Stimulated activated CD8-positive, alpha-beta memory T cell treated with anti-CD3 and anti-CD28 coated beads, Interleukin-7, amount 100 ng/mL, for 24 hours (primary cell): Measurements from ENCODE around the gene SMYD3.
"Not testable (repeated sequence)": the region's sequence is repeated elsewhere in the genome, so short reads cannot be mapped to it uniquely, and the experiment has no call there.

ENCODE experiments used
- DNase-seq: peaks from one replicate; pipeline ENCODE4 v3.0.0-alpha.2; 2020; ENCODE audit warnings: low read depth

Gene SMYD3

DNA sequence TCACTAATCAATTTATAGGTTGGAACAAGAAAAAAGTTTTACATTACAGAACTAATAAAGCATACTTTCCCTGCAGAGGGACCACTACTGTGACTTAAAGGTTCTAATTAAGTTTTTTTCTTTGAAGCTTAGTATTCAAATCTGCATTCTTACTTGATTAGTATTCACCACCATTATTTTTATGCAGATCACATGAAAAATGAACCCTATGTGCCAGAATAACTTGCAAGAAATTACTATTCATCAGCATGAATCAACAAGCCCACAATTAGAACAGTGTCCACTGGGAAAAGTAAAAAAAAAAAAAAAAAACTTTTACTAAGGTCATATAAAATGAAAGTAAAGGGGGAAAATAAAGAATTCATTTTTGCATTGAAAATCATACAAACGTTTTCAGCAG, 90.8 kb downstream of the SMYD3 start:
- no peak for DNase-seq

DNA sequence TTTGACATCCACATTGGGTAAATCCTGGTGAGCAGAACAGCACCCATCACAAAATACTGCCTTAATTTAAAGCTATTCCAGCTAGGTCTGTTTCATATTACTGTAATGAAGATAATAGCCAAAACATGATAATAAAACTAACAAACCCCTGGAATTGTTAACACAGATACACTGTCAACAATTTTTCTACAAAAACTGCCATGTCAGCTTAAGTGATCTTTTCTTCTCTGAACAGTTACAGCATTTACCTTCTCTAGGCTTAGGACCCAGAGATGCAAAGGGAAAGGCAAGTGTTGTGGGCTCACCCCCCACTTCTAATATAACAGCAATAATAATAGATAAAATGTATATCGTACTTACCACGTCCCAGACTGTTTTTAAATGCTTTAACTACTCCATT, 92.1 kb downstream of the SMYD3 start:
- DNase-seq = no peak

- DNase-seq = no peak
Measured at GRCh38 chr1:246413430-246413829, 93.6 kb downstream of the SMYD3 start.

DNA sequence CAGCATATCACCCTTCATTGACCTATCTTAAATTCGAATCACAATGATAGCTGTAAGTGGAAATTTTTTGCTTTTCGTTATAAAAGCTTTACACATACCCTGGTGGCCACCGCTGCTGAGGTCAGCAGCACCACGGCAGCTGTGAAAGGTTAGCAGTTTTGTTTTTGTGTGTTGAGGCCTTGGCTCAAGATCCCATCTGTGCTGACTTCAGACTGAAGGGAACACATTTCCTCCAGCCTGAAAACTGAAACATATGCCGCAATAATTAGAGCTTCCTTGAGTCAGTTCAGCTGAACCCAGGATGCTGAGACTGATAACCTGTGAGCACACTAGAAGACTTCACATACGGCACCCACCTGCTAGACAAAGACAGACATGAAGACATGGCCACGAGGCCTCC, 103.0 kb downstream of the SMYD3 start:
- DNase-seq = no peak

- DNase-seq = no peak
Measured at GRCh38 chr1:246398126-246398813, 108.8 kb downstream of the SMYD3 start.

GRCh38 chr1:246397046-246397445, 110.0 kb downstream of the SMYD3 start:
- DNase-seq = no peak

DNA sequence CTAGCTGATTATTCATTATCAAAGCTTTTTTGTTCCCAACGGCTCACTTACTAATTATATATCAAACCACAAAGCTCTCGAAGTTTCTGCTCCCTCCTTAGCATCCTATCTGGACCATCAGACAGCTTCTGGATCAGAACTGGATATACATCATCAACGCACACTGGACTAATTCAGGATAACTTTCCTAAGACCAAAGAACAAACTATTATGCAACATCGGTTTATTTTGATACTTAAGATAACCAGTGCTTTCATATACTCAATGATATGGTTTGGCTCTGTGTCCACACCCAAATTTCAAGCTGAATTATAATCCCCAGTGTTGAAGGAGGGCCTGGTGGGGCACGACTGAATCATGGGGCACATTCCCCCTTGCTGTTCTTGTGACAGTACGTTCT, 110.8 kb downstream of the SMYD3 start:
- DNase-seq = no peak

- no peak for DNase-seq
Measured at GRCh38 chr1:246394121-246394520, 113.0 kb downstream of the SMYD3 start.

DNA sequence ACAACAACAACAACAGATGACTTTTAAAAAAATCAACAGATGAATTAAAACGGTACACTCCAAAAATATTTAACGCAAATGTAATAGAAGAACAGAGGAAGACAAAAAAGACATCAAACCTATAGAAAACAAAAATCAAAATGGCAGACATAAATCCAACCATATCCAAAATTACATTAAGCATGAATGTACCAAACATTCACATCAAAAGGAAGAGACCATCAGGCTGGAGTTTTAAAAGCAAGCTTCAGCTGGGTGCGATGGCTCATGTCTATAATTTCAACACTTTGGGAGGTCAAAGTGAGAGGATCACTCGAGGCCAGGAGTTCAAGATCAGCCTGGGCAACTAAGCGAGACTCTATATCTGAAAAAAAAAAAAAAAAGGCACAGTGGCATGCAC, 116.2 kb downstream of the SMYD3 start:
- DNase-seq = no peak

GRCh38 chr1:246384616-246385015, 122.5 kb downstream of the SMYD3 start:
- no peak for DNase-seq

GRCh38 chr1:246383791-246384190, 123.3 kb downstream of the SMYD3 start:
- DNase-seq = no peak

GRCh38 chr1:246383239-246383589, 123.9 kb downstream of the SMYD3 start:
- DNase-seq = no peak

DNA sequence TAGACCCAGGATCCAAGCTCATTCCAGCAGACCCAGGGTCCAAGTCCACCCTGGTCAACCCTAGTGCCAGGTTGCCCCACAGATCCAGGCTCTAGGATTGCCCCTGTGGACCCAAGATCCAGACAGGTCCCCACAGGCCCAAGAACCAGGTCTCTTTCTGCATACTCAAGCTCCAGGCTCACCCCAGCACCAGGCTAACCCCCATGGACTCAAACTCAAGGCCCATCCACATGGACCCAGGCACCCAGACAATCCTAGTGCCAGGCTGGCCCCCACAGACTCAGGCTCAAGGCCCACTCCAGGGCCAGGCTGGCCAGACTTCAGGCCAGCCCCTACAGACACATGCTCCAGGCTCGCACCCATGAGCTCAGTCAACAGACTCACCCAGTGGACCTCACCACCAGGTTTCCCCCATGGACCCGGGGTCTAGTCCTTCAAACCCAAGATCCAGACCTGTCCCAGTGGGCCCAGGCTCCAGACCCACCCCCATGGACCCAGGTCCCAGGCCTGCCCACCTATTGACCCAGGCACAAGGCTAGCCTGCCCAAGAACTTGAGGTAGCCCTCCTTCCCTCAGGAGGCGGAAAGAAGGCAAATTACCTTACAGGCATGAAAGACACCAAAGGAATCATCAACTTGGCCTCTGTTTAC, 124.4 kb downstream of the SMYD3 start:
- no peak for DNase-seq

DNA sequence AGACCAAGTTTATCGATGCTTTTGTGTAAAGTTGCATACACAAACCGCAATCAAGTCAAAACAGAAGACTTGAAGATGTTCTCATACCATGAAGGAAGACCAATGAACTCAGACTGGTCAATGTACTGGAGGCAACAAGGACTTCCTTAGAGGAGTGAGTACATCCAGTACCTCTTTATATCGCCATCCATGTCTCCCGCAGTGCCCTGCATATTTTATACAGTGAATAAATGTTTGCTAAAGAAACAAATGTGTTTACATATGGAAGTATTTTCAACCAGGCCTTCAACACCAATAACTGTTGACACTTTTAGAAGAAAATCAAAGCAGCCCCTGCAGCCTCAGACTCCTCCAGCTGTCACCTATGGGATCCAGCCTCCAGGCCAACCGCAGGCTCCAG, 125.6 kb downstream of the SMYD3 start:
- no peak for DNase-seq

GRCh38 chr1:246377625-246378153, 129.4 kb downstream of the SMYD3 start:
- no peak for DNase-seq

GRCh38 chr1:246373828-246374569, 133.1 kb downstream of the SMYD3 start:
- no peak for DNase-seq

GRCh38 chr1:246372559-246372958, 134.5 kb downstream of the SMYD3 start:
- DNase-seq = no peak

- DNase-seq = no peak
Measured at GRCh38 chr1:246367041-246367440, 140.0 kb downstream of the SMYD3 start.

DNA sequence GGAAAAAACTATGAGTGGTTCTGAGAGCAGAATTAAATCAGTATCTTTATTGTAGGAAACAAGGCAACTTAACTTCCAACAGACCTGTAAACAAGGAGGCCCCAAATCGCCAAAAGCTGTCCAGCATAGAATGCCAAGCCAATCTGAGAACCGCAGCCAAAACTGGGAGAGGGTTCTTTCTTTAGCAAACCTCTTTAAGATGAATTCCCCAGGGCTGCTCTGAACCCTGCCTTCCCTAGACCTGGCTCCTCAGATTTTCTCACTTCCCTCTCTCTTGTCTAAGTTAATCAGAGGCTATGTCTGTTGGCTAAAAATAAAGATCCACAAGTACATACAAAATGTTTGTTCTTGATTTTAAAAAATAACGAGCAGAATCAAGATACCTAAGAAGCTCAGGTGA, 141.4 kb downstream of the SMYD3 start:
- no peak for DNase-seq

DNA sequence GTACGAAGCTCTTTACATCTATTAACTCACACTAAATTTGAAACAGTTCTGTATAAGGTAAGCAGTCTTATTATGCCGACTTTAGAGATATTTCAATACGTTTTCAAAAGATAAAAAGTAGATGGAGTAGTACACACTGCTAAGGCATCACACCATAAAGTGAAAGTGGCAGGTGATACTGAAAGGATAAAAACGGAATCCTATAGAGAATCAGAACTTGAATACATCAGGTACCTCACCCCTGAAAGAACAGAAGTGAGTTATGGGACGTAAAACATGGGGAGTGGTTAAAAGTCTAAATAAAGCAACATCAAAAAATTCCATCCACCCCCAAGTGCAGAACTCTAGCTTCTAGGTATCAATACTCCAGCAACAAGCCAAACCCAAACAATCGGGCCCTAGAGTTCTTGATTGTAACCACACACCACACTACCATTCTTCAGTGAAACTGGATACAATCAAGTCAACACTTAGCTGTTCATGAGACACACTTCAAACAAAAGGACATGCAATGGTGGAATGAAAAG, 142.6 kb downstream of the SMYD3 start:
- DNase-seq = no peak

DNA sequence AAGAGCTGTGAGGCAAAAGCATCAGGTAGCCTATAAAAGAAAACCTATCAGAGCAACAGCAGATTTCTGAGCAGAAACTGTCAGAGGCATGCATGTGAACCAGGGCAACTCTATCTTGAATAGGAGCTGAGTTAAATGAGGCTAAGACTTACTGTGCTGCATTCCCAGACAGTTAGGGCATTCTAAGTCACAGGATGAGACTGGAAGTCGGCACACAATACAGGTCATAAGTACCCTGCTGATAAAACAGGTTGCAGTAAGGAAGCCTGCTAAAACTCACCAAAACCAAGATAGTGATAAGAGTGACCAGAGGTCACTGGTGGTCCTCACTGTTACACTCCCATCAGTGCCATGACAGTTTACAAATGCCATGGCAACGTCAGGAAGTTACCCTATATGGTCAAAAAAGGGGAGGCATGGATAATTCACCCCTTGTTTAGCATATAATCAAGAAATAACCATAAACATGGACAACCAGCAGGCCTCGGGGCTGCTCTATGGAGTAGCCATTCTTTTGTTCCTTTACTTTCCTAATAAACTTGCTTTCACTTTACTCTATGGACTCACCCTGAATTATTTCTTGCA, 150.0 kb downstream of the SMYD3 start:
- DNase-seq = not testable (repeated sequence)

DNA sequence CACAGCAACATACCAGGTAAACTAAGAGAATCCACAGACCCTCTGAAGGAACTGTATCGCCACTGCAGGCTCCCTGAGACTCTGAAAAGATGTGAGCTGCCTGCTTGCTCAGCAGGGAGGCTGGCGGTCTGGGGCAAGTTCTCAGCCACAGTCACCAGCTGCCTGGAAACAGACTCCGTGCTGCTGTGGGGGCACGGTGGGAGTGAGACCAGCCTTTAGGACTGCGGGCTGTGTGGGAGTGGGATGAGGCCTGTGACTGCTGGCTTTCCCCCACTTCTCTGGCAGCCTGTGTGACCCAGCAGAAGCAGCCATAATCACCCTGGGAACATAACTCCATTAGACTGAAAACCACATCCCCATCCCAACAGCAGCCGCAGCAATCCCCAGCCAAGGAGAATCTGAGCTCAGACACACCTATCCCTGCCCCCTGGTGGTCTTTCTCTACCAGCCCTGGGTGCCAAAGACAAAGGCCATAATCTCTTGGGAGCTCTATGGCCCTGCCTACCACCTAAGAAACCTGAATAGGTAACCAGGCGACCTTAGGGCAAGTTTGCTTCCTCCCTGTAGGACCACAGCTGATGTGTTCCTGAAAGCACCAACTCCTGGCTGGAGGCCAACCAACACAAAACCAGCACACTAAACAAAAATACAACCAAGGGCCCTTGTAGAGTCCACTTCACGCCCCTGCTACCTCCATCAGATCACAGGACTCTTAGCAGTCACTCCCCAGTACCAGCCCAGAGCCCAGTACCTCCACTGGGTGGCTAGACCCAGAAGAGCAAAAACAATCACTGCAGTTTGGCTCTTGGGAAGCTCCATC, 151.5 kb downstream of the SMYD3 start:
- no peak for DNase-seq
